Measurements from ENCODE around the gene RAB17. TPM values are rescaled to one million over a fixed set of nuclear protein-coding genes. Genes with fewer than 3 reads are reported as not detected.
A peak's percentile ranks its signal among the peaks of the same experiment; 100 is the strongest.

The RAB17 gene
- total and polyA plus RNA-seq, 2 of the 4 experiments (the other 2 are of a cell fraction), result 0.41 TPM; not detected in 1

GRCh38 chr2:237615631-237616249, 25.2 kb upstream of the RAB17 start:
- TF ChIP-seq CTCF (conservative IDR thresholded peaks at IDR 0.05; ENCODE audit: low read depth, low read length) (no peak), RFX5 (IDR thresholded peaks at IDR 0.05; ENCODE audit: low read depth, low read length) (no peak), MAZ (IDR thresholded peaks at IDR 0.05; ENCODE audit: borderline replicate concordance, low read depth, low read length) (no peak), MXI1 (IDR thresholded peaks at IDR 0.05; ENCODE audit: borderline replicate concordance, low read depth, low read length) (no peak), CEBPB (IDR thresholded peaks at IDR 0.05; ENCODE audit: low read depth, low read length) (no peak), SMC3 (IDR thresholded peaks at IDR 0.05; ENCODE audit: low read depth, low read length) (no peak), CHD1 (IDR thresholded peaks at IDR 0.05; ENCODE audit: low read depth, low read length) (no peak), MAFK (IDR thresholded peaks at IDR 0.05; ENCODE audit: low read depth, low read length) (no peak), POLR2A (IDR thresholded peaks at IDR 0.05; ENCODE audit: low read depth, low read length) (no peak)
- TF ChIP-seq, protein P1, sequence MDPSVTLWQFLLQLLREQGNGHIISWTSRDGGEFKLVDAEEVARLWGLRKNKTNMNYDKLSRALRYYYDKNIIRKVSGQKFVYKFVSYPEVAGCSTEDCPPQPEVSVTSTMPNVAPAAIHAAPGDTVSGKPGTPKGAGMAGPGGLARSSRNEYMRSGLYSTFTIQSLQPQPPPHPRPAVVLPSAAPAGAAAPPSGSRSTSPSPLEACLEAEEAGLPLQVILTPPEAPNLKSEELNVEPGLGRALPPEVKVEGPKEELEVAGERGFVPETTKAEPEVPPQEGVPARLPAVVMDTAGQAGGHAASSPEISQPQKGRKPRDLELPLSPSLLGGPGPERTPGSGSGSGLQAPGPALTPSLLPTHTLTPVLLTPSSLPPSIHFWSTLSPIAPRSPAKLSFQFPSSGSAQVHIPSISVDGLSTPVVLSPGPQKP (IDR thresholded peaks at IDR 0.05; ENCODE audit: borderline replicate concordance, low read depth, low read length), result no peak
- peaks cover 34% of the 10 kb centered on the region for H3K9me1 ChIP-seq (ENCODE audit: insufficient read depth, low read length)
- H3K18ac ChIP-seq (ENCODE audit: low read depth, low read length), result peak overlapping the region; percentile 96
- H3K4me2 ChIP-seq (ENCODE audit: low read depth, low read length), result peak overlapping the region; percentile 73; the same call in 1 of the 2 replicates
- H3K56ac ChIP-seq (ENCODE audit: extremely low read depth, insufficient read depth, low read length), result peak overlapping the region; percentile 57
- peak overlapping the region; percentile 79 for H2BK15ac ChIP-seq (ENCODE audit: low read depth, low read length)
- H2AK9ac ChIP-seq (replicated peaks; ENCODE audit: low read depth, low read length, poor library complexity), result peak overlapping the region; percentile 63
- no peaks in the 10 kb centered on the region for H3K9me3 ChIP-seq (ENCODE audit: control insufficient read depth, insufficient read depth, low read length)
- H3K9ac ChIP-seq (ENCODE audit: low read depth, low read length), result peak overlapping the region; percentile 55; the same call in 1 of the 2 replicates
- in situ Hi-C loops (cut with MboI; ENCODE audit: low sequenced_read_pairs) (no loop called here), dilution Hi-C loops (cut with HindIII; ENCODE audit: low sequenced_read_pairs, unreplicated experiment) (no loop called here), intact Hi-C loops (cut with micrococcal nuclease) (no loop called here)
- H4K91ac ChIP-seq (ENCODE audit: insufficient read depth, low read depth, low read length), result peak overlapping the region; percentile 87
- H3K4me3 ChIP-seq (ENCODE audit: insufficient read depth, low read depth, low read length), result no peak overlapping the region
- peak overlapping the region; percentile 92 for H4K5ac ChIP-seq (ENCODE audit: low read depth, low read length)
- peaks cover 30% of the 10 kb centered on the region for H3K4me1 ChIP-seq (ENCODE audit: control insufficient read depth, insufficient read depth, low read length)
- peak overlapping the region; percentile 91 for H2BK120ac ChIP-seq (ENCODE audit: low read depth, low read length)
- H2AK5ac ChIP-seq (ENCODE audit: low read depth, low read length), result peak overlapping the region; percentile 93
- H3K4ac ChIP-seq (ENCODE audit: low read depth, low read length), result peak overlapping the region; percentile 92
- POLR2A ChIA-PET (ENCODE audit: unreplicated experiment), result no interaction called here
- ATAC-seq (ENCODE audit: low read depth) (no peak), DNase-seq (no peak)
- BruUV-seq (replicated peaks), result no TSS peak
- peak overlapping the region; percentile 74 for H3K14ac ChIP-seq (replicated peaks; ENCODE audit: low read depth, low read length)
- no peaks in the 10 kb centered on the region for H4K20me1 ChIP-seq (ENCODE audit: insufficient read depth, low read length)
- H3K79me1 ChIP-seq (ENCODE audit: low read depth in 1 of 2, low read length in 2 of 2), result peaks cover 0 to 14% of the 10 kb centered on the region in 2 experiments; a peak in 2 of 4 replicates
- H2AFZ ChIP-seq (replicated peaks; ENCODE audit: low read length, poor library complexity), result peak overlapping the region; percentile 66
- WGBS, 2 experiments (ENCODE audit: extremely low coverage in 2 of 2, insufficient read length in 1 of 2), result 70% methylated on average over 2 of the region's 4 CpGs; no CpG with 5 or more reads in 1 of the 2 experiments
- H3K27me3 ChIP-seq (ENCODE audit: control insufficient read depth, insufficient read depth, low read length), result no peaks in the 10 kb centered on the region
- peak overlapping the region; percentile 66 to 94 for H4K8ac ChIP-seq (ENCODE audit: low read depth in 2 of 2, low read length in 2 of 2)
- CTCF ChIA-PET, result no interaction called here
- no peaks in the 10 kb centered on the region for H3K36me3 ChIP-seq (ENCODE audit: control insufficient read depth, insufficient read depth, low read length)
- H3K23ac ChIP-seq (ENCODE audit: low read depth, low read length), result peak overlapping the region; percentile 66; the same call in 1 of the 2 replicates
- H2BK20ac ChIP-seq (ENCODE audit: low read depth, low read length), result peak overlapping the region; percentile 82
- H2BK5ac ChIP-seq (ENCODE audit: low read depth, low read length, poor library complexity, severe bottlenecking), result peak overlapping the region; percentile 96
- H3K27ac ChIP-seq (ENCODE audit: insufficient read depth, low read length), result peak overlapping the region; percentile 98

Measured in IMR-90 (cell line).